ENCODE data around the gene DIP2C.

Gene DIP2C

DNA sequence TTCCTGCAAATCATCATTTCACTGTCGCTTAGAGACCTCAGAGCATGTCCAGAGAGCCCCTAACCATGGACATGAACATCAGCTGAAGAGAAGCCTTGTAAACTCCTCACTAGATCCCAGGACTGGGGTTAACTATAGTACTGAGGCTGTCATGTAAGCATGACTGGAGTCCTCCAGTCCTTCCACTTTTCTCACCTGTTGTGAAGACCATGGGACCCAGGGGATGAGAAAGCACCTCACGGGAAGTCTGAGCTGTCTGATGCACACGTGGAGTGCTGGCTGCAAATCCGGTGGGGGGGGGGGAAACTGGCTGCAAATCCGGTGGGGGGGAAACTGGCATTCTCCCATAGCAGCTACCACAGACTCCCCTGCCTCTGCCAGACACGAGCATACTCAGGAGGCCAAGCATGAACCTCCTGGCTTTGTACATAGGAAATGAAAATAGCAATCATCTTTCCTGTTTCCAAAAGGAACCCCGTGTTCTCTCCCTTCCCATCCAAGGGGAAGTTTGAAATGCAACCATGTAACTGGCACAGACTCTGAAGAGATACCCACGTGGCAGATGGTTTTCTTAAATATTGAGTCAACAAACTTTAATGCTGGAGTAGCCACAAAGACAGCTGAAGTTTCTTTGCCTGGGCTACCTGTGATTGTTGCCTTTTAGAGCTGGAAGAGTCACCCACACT lies 292.8 kb downstream of the DIP2C start:
- DNase-seq, result peak; percentile 14 to 16

DNA sequence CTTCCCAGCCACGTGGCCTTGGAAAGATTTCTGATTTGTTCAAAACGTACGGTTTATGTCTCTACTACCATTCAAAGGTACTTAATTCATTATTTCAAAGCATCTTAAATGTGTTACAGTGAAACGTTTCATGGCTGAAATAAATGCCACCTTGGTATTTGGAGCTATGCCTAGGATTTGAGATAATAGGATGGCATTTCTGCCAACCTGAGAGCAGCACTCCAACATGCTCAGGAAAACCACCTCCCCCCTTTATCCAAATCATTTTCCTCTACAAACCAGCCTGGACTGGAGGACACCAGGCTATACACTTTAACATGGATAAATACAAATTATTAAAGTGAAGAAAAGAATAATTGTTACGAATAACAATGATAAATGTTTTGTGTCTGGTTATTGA lies 293.4 kb downstream of the DIP2C start:
- DNase-seq, result no peak

DNA sequence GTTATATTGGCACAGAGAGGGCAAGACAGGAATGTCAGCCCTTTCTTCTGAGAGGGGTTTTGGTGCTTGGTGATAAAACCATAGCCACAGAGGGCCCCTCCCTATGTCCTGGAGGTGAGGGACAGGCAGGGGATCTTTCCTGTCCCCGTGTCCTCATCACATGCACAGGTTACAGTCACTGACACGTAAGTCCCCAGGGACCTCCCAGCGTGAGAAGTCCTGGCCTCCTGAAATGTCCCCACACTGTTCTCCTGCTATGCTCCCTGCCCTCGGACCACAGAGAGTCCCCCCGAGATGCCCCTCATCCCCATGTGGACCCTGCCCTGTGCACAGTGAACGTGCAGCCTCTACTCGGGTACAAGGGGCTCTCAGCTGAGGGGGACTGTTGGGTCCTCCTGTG lies 293.8 kb downstream of the DIP2C start:
- no peak for DNase-seq

DNA sequence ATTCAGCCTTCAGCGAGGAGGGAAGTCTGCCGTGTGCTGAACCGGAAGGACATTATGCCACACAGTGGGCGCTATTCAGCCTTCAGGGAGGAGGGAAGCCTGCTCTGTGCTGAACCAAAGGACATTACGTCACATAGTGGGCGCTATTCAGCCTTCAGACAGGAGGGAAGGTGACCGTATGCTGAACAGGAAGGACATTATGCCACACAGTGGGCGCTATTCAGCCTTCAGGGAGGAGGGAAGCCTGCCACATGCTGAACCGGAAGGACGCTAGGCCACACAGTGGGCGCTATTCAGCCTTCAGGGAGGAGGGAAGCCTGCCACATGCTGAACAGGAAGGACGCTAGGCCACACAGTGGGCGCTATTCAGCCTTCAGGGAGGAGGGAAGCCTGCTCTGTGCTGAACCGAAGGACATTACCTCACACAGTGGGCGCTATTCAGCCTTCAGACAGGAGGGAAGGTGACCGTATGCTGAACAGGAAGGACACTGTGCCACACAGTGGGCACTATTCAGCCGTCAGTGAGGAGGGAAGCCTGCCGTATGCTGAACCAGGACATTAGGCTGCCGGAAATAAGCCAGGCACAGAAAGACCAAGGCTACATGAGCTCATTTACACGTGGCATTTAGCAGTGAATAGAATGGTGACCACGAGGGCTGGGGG lies 294.9 kb downstream of the DIP2C start:
- DNase-seq, result peak; percentile 66 to 76

DNA sequence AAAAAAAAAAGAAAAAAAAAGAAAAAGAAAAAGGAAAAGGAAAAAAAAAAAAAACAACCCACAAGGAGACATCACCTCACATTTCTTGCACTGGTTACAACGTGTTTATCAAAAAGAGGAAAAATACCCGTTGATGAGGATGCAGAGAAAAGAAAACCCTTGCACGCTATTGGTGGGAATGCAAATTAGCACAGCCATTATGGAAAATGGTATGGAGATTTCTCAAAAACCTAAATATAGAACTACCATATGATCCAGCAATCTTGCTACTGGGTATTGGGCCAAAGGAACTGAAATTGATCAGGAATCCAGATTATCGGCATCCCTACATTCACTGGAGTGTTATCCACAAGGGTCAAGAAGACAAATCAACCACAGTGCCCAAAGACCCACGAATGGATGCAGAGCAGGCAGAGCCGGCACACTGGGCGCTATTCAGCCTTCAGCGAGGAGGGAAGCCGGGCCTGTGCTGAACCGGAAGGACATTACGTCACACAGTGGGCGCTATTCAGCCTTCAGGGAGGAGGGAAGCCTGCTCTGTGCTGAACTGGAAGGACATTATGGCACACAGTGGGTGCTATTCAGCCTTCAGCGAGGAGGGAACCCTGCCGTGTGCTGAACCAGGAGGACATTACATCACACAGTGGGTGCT lies 295.6 kb downstream of the DIP2C start:
- no peak for DNase-seq

DNA sequence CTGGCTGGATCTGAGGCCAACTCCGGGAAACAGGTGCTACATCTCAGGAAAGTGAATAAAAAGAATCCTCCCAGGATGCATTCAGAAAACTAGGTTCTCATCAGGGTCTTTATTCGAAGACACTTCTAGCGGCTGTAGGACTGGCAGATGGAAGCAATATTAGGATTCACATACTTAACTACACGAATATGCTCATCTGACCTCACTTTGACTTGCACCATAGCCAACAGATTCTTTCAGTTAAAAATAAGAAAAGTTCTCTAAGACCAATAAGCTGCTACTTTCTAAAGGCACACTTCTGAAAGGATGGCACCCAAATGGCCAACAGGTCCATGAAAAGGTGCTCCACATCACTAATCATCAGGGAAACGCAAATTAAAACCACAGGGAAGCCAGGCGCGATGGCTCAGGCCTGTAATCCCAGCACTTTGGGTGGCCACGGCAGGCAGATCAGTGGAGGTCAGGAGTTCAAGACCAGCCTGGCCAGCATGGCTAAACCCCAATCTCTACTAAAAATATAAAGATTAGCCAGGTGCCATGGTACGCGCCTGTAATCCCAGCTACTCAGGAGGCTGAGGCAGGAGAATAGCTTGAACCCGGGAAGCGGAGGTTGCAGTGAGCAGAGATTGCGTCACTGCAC lies 296.2 kb downstream of the DIP2C start:
- no peak for DNase-seq

DNA sequence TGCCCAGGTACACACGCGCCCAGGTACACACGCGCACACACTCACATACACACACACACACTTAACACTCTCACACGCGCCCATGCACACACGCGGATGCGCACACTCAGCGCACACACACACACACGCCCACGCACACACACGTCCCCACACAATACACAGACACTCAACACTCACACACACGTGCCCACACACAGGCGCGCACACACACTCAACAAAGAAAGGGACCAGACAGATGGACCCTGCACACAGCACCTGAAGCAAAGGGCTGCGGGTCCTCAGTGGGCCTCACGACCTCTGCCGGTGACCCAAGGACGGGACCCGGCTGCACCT lies 296.8 kb downstream of the DIP2C start:
- DNase-seq, result no peak

DNA sequence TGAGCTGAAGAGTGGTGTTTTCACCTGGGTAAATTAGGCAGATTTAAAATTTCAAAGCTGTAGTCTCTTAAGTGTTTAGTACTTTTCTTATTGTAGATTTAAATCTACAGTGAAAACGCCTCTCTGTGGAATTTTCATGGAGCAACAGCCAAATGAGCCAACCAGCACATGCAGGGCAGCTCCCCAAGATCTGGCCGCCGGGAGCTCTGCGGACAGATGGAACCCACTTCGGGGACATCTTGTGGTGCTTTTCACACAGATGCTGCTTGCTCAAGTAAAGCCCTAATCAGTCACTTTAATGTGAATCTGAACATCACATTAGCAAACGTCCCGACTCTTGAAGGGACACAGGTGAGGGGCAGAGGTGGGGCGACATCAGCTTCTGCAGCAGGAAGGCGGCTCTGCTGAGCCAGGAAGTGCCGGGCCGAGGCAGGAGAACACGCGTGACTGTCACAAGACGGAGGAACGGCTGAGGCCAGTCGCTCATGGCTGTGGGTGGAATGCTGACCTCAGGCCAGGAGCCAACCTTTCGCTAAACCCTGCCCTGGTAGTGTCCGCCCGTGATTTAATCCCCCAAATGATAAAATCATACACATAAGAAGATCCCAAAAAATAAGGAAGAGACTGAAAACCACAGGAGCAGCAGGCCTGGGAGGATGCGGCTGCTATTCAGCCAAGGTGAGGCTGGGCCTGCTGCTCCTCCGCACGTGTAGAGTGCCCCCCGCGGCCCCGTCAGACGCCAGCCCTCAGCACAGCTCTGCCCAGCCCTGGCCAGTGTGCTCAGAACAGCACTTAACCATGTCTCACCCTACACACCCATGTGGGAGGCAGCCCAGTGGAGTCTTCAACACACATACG lies 297.4 kb downstream of the DIP2C start:
- DNase-seq, result no peak

DNA sequence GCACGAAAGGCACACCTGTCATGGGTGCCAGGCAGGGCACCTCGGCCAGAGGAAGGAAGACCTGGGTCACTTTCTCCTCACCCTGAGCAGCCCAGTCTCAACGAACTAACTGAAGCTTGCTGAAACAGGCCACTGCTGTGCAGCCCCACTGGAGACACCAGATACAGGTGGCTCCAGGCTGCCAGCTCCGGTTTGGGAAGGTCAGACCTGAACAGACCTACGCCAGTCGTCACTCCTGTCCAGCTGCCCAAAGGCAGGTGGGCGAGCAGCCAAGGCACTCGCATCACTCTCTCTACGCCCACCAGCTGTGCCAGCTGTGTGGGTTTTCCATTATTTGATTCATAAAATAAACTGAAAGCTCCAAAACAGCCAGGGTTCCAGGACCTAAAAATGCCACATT lies 298.2 kb downstream of the DIP2C start:
- DNase-seq, result no peak

DNA sequence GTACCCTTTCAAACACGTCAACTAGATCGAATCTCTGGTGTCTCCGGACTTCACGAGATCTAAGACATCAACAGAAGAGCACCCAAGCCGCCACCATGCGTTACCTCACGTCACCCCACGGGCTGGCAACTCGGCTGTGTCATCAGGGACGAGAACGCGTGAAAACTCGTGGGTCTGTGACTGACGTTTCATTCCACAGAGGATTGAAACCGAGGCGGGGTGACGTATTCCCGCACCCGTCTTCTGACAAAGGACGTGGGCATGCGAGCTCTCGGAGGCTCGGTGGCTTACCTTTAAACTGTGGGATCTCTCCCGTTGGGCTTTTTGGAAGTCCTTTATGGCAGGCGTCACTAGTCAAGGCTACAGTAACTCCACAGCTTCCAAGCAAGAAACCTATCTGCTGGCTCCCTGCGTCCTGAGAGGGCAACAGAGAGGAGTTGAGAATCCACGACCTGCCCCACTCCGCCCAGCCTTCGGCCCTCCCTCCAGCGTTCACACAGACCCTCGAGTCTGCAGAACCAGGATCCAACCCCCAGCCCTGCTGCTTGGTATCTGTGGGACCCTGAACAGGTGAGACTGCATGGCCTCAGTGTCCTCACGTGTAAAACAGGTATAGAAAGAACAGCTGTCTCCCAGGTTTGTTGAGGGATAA lies 298.9 kb downstream of the DIP2C start:
- no peak for DNase-seq

DNA sequence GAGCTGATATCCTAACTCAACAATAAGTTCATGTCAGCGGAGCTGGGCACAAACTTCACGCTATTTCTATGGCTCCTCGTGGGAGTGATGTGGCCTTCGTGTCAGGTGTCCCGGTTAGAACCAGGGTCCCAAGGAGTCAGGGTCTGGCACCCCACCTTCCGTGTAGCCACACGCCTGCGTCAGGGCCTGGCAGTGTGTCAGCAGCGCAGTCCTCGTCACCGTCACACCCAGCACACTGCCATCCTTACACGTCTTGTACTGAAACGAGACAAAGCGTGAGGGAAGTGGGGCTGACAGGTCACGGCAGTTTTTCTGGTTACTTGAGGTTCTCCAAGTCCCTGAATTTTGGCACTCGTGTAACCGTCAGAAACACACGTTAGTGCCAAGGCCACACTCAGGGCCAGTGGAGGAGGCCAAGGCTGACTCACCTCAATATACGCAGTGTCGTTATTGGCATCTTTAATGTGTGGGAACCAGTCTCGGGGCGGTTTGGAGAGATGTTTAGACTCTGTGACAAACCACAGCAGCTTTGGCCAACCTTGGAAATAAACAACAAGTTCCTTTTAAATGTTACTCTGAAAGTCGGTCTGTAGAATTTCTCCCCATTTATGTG lies 299.5 kb downstream of the DIP2C start:
- DNase-seq, result no peak

DNA sequence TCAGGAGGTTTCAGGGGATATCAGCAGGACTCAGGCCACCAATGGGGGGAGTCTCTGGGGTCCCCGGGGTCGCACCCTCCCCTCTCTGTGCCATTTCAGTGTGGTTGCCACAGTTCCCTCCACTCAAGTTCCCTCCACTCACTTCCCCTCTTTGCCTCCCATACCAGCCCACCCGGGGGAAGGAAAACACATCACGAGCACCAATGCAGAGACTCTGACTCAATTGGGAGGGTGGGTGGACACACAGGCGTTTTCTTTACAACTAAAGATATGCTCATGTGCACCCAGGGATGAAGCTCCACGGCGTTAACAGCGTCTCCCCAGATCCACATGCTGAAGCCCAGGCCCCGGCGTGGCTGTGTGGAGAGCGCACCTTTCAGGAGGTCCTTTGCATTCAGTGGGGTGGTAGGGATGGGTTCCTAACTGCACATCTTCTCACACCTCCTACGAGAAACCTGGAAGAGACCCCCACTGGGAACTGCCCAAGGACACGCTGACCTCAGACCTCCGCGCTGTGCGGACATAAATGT lies 300.1 kb downstream of the DIP2C start:
- no peak for DNase-seq

DNA sequence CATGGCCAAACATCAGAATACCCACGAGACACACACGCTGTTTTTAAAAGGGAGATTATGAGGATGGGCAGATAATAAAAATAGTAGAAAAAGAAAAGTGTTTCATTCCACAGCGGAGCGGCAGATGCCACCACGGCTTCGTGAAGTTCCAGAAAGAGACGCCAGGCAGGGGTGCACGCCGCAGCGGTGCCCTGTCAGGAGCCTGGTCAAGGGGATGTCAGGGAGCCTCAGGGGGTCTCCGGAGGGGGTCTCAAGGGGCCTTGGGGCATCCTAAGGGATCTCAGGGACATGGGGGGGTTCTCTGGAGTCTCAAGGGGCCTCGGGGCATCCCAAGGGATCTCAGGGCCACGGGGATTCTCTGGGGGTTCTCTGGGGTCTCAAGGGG lies 300.8 kb downstream of the DIP2C start:
- DNase-seq, result no peak

DNA sequence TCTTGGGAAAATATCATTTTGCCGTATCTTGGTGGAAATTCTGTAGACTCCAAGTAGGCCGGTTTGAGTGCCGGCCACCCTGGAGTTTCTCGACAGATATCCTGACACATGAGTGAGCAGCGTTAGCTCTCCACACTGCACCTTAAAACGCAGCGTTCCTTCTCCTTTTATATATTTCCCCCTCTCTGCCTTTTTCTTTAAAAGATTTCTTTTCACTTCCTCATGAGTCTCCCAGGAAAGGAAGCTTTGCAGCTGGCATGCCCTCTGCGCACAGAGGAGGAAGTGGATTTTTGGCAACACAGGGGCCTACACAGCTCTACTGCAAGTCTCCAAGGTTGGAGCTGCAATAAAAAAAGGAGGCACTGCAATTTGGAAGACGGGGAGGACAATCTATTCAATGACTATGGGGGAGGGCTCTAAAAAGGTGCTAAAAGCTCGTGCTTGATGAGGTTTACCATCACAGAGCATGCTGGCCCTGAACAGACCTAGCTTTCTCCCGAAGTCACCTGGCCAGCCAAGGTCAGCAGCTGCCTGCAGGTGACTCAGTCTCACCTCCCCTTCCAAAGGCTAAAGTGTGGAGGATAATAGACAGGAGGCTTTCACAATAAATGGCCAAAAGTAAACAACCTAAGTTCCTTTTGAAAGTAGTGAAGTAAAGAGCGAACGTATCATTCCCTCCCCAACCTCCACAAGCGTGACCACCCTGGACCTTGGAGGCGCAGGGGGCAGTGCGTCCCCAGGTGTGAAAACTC lies 301.4 kb downstream of the DIP2C start:
- peak; percentile 92 to 94 for DNase-seq

DNA sequence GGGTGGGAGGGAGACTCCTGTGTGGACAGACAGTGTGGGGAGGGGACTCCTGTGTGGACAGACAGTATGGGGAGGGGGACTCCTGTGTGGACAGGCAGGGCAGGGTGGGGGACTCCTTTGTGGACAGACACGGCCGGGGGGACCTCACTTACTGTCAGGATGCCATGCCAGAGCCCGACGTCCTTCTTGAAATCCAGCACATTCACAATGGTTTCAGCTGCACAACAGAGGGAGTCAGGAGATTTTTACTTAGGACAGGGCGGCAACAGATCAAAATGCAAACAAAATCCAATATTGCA lies 301.9 kb downstream of the DIP2C start:
- DNase-seq, result peak in 1 of 2 experiments; percentile 56

DNA sequence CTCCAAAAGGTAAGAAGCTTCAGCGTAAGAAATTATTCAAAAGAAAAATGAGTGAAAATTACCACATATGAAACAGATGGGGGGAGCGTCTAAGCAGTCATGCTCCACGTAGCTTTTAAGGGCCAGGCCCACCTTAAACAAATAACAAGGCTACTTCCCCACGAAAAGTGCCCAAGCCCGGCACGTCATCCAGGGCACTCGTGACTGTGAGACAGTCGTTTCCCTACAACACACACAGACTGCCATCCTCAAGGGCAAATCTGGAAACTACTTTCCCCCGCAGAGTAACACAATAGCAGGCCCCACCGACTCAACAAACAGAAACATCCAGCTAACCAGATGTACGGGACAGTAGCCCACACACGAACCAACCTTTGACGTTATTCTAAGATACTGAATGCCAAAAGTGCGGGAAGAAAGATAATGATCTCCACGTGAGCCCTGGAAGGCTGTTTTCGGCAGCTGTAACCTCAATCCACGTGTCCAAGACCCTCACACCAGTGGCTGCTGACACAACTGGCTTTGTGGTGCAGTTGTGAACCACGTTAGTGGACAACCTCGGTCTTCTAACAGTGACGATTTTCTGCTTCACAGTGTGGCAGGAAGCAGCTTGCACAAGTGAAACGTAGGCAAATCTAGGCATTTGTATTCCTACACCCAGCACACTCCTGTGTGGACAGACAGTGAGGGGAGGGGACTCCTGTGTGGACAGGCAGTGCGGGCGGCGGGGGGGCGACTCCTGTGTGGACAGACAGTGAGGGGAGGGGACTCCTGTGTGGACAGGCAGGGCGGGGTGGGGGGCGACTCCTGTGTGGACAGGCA lies 302.5 kb downstream of the DIP2C start:
- no peak for DNase-seq

DNA sequence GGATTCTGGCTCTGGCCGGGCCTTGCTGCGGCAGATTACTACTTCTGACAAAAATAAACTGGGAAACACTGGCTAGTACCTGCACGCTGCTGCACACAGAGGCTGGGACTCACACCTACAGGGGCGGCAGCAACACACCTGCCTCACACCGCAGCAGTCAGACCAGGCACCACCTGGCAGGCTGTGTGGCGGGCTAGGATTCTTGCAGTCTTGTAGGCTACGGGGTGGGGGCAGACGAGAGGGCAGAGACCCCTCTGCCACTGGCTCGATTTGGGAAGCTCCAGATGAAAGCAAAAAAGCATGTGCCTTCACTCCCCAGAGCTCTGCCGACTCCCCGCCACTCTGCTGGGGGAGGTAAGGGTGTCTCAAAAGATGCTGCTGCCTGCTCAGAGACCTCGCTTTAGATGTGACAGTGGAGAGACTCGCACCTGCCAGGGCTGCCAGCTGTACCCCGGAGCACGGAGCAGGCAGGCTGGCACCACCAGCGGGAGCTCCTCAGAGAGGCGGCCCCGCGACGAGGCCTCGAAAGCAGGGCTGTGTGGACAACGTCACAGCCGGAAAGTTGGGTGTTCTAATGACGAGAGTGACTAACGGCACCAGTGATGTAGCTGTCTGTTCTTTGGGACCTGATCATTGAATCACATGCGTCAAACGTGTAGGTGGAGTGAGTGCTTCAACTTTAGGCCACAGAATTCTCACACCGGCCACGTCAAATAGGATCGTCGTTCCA lies 303.7 kb downstream of the DIP2C start:
- no peak for DNase-seq

DNA sequence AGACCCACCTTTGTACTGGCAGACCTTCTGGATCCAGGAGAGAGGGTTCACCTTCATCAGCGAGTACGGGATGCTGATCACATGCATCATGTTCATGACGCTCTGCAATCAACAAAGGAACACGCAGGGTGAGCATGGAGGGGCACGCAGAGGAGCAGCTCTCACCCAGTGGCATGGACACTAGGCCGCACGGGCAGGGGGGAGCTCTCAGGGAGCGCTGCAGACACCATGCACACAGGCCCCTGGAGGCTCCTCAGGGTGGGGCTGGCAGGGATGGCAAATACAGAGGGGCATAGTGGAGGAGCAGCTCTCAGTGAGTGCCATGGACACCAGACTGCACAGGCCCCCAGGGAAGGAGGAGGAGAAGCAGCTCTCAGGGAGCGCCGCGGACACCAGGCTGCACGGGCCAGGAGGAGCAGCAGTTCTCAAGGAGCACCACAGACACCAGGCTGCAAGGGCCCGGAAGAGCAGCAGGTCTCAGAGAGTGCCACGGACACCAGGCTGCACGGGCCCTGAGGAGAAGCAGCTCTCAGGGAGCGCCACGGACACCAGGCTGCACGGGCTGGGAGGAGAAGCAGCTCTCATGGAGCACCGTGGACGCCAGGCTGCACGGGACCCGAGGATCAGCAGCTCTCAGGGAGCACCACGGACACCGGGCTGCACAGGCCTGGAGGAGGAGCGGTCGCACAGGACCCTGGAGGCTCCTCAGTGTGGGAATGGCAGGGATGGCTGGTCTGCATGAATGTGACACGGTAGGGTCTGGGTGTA lies 304.7 kb downstream of the DIP2C start:
- DNase-seq, result no peak

DNA sequence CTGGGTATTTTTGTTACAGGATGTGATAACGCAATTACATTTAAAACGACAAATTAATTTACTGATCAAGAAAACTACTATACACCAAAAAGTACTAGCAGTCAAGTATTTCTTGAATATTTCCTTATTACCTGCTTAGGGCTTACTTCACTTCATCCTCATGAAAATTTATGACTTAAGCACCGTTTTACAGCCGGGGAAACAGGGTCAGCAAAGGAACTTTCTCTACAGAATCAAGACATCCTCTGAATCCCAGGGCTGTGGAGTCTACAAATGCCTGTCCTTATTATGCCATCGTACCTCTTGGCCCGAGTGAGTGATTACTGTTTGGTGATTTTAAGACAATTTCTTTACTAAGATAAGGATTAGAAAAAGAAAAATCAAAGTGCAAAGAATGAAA lies 305.9 kb downstream of the DIP2C start:
- DNase-seq, result no peak
